Measurements from ENCODE around the gene POGZ.

DNA sequence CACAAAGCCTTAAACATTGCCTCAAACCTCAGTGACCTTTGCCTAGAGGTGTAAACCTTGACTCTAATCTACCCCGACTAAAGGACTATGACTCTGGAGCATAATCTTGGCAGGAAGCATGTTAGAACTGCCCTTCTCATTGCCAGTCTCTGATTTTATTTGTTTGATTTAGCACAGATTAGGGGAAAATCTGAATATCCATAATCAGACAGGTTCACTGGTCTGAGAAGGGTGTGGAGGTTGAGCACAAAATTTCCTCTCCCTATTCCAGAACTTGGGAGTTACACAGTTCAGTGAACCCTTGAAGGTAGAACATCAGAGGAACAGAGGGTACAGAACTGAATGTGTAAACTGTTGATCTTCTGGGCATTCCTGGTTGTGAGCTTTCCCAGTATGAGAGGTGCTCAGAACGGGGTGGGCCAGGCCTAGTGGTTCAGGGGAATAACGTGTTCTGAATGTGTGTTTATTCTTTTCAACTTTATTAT lies 68.2 kb downstream of the POGZ start:
- TF ChIP-seq POLR2A (IDR thresholded peaks at IDR 0.05): no peak
- no peak for TF ChIP-seq CTCF (IDR thresholded peaks at IDR 0.05 in 4 of 5, conservative IDR thresholded peaks at IDR 0.05 in 1 of 5)

All from gastrocnemius medialis (tissue), 4 donors.